ENCODE measurements around the gene ATP10D.

Gene ATP10D

DNA sequence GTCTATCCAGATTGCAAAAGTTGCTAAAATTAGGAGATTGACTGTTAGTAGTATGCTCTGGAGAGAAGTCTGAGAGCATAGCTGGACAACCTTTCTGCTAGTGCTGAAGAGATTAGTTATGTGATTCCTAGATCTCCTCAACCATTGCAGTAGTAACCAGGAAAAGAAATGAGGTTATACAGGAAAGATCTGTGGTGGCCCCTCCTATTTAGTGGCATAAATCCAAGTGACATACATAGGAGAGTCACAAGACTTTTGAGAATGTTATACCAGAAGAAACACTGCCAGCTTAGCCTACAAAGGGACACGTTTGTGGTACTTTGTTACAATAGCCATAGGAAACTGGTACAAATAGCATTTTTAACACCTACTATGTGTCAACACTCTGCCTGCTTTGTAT lies 105.2 kb downstream of the ATP10D start:
- no peak for DNase-seq (ENCODE audit: low read depth)

DNA sequence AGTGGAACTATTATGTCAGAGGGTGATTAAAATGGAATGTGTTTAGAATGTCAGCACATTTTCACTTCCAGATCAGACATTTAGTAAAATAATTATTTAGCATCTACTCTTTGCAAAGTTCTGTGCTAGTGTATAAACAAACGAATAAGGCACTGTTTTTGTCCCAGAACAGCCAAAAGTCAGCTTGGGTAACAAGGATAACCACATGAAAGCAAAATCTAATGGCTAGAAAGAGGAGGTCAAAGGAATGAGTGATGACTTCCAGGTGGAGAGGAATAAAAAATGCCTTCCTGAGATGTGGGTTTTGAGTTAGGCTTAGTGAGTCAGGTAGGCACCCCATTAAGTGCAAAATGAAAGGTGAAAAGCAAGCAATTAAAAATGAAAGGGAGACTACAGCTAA lies 112.6 kb downstream of the ATP10D start:
- DNase-seq (ENCODE audit: low read depth): no peak

DNA sequence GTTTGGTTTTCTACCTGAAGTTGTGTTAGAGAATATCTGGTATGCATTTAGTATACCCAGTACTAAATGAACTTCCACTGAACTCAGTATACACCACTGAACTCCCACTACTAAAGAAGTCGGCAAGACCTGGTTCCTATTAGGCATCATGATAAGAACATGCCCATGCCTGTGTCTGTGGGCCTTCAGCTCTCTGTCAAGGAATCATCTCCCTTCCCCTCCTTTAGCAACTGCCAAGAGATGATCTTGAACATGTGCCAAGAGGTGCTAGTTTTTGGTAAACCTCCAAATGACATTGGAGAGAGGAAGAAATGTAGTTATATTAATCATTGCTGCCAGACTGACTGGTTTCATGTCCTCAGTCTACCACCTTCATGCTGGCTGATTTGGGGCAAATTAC lies 113.2 kb downstream of the ATP10D start:
- peak; percentile 24 for DNase-seq (ENCODE audit: low read depth)

DNA sequence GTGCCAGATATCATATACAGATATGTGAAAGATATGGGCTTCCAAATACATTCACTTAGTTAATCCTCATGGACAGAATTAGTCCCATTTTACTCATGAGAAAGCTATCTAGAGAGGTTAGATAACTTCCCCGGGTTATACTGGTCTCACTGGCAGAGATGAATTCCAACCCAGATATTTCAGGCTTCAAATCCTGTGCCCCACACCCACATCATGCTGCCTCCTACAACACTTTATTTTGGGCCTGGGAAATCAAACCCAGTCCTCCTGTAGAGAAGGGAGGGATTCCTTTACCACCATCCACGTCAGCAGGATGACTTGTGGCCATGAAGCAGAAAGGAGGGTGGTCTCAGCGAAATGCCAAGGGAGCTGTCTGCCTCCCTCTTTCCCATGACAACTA lies 113.8 kb downstream of the ATP10D start:
- DNase-seq (ENCODE audit: low read depth): no peak

DNA sequence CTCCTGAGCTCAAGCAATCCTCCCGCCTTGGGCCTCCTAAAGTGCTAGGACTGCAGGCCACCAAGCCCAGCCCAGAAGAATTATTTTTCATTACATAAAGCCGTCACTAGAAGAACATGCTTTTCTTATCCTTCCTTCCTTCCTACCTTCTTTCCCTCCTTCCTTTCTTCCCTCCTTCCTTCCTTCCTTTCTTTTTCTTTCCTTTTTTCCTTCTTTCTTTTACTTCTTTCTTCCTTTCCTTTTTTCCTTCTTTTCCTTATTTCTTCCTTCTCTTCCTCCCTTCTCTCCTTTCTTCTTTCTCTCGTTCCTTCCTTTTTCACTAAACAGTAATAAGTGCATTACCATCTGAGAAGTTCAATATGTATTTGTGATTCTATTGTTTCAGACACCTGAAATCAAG lies 121.4 kb downstream of the ATP10D start:
- DNase-seq (ENCODE audit: low read depth): no peak

DNA sequence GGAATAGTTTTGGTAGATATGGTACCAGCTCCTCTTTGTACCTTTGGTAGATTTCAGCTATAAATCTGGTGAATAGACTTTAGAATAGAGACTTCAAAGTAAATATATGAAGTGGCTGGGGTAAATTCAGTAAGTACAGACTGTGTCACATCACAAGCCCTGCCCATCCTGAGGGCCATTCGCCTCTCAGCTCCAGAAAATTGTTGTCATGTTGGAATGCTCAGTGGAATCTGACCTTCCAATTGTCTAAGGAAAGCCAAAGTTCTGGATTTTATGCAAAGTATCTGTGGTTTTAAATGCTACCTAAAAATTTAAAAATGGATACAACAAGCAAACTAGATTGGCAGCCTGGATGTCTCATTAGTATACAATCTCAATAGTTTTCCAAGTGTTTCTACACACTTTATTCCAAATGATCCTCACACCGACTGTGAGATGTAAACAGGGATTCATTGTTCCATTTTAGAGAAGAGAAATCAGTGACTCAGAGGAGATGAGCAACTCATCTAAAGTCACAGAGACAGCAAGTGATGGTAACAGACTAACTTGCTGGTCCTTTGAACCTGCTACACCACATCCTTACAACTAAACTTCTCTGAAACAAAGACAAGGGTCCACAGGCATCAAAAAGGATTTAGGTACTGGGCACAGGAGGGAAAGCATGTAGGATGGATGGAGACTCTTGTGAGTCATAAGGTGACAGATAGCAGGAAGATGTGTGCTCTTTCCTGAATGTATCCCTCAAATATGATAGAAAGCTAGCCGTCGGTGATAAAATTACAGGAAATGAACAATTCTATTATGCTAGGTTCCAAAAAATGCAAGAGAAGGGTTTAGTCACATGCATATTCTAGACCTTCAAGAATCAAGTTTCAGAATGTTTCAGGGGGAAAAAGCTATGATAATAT lies 127.3 kb downstream of the ATP10D start:
- peak; percentile 45 for DNase-seq (ENCODE audit: low read depth)

DNA sequence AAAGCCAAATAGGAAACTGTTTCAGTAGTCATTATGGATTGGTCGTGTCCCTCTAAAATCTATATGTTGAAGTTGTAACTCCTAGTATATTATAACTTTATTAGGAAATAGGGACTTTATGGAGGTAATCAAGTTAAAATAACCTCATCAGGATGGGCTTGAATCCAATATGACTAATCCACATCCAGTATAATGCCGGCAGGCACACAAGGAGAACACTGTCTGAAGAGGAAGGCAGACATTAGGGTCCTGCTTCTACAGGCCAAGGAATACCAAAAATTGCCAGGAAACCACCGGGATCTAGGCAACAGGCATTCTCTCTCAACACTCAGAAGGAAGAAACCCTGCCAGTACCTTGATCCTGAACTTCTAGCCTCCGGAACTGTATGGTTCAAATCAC lies 130.3 kb downstream of the ATP10D start:
- DNase-seq (ENCODE audit: low read depth): peak; percentile 49

DNA sequence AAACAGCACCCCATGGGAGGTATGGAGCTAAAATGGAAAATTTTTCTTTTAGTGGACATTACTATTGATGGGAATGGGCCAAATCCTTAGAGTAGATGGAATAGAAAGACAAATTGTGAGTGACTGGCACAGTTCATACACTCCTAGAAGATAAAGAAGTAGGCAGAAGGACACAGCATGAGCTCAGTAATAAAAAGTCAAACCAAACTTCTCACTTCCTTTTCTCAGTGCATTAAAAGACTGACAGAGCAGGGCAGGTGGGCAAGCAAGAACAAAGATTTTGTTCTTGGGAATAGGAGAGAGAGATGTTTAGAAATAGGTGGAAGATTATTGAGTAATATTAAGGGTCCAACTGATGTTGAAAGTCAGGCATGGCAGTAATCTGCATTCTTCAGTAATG lies 132.5 kb downstream of the ATP10D start:
- no peak for DNase-seq (ENCODE audit: low read depth)

DNA sequence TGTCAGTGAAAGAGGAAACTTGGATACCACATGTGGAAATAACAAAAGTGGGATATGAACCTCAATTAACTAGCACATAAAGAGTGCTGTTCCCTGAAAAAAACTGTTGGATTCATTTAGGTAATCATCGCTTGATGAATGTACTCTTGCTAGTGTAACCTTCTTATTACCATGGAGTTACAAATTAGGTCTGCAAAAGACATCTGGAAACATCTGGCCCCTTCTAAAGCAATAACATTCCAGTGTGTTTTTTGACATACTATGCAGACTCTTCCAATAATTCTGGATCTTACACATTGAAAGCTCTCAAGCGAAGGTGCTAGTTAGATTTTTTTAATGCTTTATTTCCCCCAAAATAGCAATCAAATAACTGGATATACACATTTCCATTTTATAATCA lies 134.6 kb downstream of the ATP10D start:
- no peak for DNase-seq (ENCODE audit: low read depth)

DNA sequence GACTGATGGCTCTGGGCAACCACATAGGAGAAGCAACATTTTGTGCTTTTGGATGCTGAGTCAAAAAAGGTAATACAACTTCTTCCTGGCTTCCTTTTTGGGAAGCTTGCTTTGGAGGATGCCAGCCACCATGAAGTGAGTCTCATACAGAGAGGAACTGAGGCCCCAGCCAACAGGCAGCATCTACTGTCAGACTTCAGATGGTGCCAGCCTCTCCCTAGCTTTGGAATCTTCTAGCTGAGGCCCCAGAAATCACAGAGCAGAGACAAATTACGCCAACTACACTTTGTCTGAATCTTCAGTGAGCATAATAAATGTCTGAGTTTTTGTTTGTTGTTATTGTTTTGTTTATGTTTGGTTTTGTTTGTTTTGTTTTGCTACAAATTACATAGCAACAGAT lies 136.1 kb downstream of the ATP10D start:
- DNase-seq (ENCODE audit: low read depth): no peak

DNA sequence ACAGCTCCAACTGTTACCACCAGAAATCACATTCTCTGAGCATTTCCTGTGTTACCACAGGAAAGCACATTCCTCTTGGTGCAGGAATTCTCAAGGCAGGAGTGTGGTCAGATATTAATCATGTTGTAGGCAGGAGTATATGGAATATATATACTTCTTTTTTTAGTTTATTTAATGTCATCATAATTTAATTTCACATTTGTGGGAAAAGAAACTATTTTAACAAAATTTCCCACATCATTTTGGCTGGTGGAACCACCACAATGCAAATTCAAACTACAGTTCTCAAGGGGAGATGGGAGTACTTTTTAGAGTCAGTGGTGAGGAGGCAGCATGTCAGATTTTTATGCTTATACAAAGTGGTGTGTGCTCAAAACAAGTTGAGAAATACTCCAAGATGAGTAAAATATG lies 139.0 kb downstream of the ATP10D start:
- DNase-seq (ENCODE audit: low read depth): peak; percentile 90

DNA sequence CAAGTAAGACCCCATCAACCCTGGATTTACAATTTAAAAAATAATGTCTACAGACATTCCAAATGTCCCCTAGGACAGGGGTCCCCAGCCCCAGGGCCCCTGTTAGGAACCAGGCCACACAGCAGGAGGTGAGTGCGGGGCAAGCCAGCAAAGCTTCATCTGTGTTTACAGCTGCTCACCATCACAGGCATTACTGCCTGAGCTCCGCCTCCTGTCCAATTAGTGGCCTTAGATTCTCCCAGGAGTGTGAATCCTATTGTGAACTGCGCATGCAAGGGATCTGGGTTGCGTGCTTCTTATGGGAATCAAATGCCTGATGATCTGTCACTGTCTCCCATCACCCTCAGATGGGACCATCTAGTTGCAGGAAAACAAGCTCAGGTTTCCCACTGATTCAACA lies 146.1 kb downstream of the ATP10D start:
- DNase-seq (ENCODE audit: low read depth): no peak

DNA sequence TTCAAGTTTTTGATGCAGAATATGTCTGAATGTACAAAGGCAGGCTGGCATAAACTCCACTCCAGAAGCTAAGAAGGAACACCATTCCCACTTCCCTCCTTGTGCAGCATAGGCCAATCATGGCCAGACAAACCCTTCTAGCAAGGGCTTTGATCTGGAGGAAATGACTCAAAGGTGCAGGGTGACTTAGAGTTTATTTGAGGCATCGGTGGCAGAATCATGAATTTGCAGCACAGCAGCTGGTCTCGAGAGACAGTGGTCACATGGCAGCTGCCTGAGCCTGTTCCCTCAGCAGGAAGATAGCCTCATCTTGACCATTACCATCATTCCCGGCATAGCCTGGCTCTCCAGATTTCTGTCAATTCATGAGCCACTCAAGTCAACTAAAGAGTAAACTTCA lies 154.5 kb downstream of the ATP10D start:
- DNase-seq (ENCODE audit: low read depth): peak; percentile 51

DNA sequence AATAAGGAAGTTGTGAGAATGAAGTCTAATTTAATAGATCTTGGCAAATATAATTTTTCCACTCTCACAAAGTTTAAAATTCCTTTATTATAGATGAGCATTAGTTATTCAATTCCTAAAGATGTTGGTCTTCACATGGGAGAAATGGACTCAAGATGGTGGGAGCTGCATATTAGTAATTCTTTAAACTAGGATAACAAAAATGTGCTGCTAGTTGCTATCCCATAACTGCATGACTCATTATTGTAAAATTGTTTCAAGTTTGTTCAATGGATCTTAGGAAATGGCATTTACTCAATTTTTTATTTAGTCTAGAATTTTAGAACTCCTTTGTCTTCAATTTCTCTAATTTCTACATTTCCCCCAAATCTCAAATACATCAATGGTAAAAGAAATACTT lies 155.8 kb downstream of the ATP10D start:
- peak; percentile 45 for DNase-seq (ENCODE audit: low read depth)

DNA sequence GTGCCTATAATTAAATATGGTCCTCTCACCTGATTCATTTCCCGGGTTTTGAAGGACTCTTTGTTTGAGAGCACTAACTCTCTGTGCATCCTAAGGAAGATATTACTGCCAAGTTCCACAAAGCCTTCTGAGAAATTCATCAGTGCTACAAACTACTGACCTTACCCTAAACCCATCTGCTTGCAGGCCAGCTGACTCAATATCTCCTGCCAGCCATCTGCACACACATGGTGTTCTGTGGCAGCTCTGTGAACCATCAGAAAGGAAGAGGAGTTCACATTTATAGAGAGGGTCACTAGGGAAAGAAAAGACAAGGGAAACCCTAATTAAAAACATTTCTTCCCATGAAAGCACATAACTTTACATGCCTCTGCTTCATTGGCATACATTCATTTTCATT lies 156.7 kb downstream of the ATP10D start:
- DNase-seq (ENCODE audit: low read depth): peak; percentile 55

DNA sequence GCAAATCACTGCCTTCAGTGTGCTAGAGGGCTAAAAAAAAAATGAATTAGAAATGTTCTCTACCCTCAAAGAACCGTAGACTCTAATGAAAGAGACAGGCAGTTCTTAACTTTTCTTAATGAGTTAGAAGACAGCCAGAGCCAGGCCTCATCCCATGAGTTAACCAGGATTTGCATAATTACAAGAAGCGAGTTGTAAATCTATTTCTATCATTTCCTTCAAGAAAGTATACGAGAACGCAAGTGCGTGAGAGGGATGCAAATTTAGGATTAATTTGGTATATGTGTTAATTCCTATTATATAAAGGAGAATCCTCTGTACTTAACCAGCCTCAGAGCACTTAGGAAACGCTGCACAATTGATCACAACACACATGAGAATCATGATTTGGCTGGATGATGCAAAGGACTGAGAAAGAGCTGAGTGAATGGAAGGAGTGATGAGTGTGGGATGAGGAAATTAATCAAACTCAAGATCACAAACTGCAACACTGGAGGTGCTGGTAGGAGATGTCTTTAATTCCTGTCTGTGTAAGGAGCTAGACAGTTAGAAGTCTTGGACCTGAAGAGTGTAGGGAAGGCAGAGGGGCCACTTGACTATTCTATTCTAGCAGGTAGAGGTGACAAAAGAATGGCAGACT lies 157.2 kb downstream of the ATP10D start:
- DNase-seq (ENCODE audit: low read depth): no peak

All from iris pigment epithelial cell (primary cell).